Stimulated activated CD4-positive, alpha-beta T cell treated with anti-CD3 and anti-CD28 coated beads, Interleukin-15, amount 100 ng/mL, for 24 hours (primary cell): ENCODE data around the gene GPR37L1.
"Not testable (repeated sequence)": the region's sequence is repeated elsewhere in the genome, so short reads cannot be mapped to it uniquely, and the experiment has no call there.

ENCODE experiments used
- DNase-seq: peaks from one replicate; pipeline ENCODE4 v3.0.0-alpha.2; 2020

Gene GPR37L1

DNA sequence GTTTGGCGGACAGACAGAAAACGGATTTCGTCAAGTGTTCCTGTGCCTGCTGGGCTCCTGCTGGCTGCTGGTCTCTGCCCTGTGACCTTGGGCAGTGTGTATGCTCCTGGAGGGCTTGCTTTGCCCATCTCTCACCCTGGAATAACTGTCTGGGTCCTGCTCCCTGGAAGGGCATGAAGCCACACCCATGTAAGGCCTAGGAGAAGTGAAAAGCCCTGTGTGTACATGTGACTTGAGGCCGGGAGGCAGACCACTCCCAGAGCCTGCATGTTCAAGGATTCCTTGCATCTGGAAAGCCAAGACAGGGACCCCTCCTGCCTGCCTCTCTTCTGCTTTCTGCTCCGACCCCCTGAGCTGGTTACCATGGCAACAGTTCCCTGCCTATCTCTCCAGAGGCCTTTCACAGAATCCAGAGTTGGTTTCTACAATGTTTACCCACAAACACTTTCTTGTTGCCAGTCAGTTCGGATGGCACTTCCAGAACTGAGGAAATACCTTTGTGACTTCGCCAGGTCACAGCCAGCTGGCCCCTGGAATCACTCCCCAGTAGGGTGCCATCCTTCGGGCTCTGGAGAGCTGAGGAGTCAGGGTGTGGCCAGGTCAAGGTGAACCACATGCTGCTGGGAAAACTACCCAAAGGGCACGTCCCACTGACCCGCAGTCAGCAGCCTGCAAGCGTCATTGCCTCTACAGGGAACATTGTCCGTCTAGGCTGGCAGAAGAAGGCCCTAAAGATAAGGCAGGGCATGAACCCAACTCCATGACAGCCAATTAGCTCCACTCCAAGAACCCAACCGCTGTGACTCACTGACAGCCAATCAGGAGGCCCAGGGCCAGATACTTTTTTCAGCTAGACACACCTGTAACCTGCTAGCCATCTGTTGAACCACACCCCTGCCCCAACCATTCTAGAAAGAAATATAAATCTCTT is 14.7 kb upstream of the GPR37L1 start:
- DNase-seq: no peak

DNA sequence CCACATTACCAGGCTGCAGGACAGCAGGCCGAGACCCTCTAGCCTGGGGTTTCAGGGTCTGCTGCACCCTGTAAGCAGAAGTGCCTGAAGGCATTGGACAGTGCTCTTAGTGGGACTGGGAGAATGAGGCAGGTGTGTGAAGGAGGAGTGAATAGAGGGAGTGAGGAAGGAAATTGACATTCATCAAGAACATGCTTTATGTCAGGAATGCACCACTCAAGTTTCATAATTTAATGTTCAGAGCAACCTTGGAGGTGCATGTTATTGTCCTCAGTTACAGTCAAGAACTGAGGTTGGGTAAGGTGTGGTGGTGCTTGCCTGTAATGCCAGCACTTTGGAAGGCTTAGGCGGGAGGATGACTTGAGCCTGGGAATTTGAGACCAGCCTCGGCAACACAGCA is 11.7 kb upstream of the GPR37L1 start:
- no peak for DNase-seq

DNA sequence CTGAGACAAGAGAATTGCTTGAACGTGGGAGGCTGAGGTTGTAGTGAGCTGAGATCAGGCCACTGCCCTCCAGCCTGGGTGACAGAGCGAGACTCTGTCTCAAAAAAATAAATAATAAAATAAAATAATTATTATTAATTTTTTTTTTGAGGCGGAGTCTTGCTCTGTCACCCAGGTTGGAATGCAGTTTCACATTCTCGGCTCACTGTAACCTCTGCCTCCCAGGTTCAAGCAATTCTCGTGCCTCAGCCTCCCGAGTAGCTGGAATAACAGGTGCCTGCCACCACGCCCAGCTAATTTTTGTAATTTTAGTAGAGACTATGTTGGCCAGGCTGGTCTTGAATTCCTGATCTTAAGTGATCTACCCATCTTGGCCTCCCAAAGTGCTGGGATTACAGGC is 11.1 kb upstream of the GPR37L1 start:
- DNase-seq: not testable (repeated sequence)

DNA sequence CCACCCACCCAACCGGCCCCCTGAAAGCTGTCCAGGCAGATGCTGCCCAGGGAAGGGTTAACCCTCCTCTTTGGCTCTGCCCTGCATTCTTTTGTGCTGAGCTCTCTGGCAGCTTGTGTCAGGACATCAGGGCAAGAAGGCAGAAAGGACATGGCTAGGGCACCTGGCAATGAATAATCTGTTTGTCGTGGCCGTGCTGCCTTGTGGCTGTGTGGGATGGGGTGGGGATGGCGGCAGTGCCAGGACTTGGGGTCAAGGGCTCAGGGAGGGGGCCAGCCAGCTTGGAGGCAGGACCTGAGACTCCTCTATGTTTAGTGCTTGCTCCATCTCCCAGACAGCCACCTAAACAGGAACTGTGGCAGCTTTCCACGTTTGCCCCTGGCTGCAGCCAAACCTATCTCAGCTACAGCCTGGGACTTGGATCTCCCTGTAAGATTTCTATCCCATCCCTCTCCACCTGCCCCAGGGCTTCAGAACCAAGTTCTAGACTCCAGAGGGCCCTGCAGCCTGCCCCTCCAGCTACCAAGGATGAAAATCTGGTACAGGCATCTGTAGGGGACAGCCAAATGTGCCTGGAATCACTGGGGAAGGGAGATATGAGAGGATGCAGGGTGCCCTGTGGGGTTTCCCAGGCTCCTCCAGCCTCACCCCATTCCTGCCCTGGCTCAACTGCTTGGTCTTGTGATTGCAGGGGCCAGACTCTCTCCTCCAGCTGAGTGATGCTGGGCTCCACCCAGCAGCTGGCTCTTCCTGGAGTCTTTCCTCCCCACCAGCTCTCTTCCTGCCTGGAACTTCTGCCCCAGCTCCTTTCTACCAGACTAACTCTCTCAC is 9.6 kb upstream of the GPR37L1 start:
- DNase-seq: no peak

DNA sequence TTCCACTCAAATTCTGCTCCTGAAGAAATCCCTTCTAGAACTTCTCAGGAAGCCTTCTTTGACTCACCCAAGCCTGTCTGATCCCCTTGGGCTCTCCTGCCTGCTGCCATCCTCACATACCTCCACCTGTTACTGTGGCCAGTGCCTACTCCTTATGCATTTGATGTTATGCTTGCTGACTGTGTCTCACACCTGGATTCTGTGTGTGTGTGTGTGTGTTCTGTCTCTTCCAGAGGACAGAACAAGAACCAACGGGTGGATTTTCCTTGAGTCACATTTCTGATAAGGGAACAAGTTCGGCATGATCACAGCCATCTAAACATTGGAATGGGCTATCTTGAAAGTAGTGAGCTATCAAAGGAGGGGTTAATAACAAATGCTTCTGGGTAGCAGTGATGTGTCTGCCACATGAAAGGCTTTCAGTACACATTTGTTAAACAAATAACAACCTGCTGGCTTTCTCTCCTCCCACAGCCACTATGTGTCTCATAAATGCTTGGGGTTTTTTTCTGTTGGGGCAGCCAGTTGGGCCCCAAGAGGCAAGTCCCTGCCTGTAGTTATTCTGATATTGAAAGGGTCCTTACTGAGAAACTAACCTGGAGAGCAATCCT is 8.9 kb upstream of the GPR37L1 start:
- DNase-seq: no peak

DNA sequence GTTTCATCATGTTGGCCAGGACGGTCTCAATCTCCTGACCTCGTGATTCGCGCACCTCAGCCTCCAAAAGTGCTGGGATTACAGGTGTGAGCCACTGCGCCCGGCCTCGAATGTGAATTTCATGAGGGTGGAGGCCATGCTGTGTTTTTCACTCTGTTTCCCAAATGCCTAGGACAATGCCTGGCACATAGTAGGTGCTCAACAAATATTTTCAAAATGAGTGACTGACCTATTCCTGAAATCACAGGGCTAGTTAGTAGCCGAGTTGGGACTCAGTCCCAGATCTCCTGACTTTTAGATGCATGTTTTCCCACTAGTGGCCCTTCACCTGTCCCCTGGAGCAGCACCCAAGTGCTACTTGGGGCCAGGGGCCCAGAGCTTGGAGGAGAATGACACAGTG is 6.4 kb upstream of the GPR37L1 start:
- DNase-seq: no peak

DNA sequence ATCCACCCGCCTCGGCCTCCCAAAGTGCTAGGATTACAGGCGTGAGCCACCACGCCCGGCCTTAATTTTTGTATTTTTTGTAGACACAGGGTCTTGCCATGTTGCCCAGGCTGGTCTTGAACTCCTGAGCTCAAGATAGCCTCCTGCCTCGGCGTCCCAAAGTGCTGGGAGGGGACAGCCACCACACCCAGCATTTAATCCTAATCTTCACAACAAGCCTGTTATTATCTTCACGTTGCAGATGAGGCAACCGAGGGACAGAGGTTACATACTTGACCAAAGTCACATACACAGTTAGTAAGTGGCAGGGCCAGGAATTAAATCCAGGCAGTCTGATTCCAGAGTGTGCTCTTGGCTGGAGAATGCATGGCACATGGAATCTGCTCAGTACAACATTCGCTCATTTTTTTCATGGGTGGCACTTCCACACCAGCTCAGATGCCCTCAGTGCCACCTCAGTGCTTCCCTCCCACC is 4.8 kb upstream of the GPR37L1 start:
- DNase-seq: no peak

DNA sequence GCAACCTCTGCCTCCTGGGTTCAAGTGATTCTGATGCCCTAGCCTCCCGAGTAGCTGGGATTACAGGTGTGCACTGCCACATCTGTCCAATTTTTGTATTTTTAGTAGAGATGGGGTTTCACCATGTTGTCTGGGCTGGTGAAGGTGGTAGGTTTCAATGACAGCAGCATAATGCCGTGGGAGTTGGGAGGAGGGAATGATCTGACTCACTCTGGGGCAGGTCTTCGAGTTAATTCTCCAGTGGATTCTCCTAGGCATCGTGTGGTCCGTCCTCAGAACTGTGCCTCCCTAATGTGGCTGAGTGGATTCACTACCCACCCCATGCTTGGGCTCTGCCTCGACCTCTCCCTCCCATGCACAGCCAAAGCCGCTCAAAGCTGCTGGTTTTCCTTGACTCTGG is 1.7 kb upstream of the GPR37L1 start:
- no peak for DNase-seq

DNA sequence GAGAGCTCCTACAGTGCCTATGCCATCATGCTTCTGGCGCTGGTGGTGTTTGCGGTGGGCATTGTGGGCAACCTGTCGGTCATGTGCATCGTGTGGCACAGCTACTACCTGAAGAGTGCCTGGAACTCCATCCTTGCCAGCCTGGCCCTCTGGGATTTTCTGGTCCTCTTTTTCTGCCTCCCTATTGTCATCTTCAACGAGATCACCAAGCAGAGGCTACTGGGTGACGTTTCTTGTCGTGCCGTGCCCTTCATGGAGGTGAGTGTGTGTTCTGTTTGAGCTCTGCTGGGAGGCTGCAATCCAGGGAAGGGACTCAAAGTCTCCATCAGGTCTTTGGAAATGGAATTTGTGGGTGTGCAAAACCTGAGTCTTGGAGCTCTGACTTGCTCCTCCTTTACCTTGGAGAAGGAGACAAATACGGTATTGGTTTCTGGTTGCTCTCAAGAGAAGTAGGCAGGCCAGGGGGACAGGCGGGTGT is 658 bp downstream of the GPR37L1 start:
- no peak for DNase-seq

DNA sequence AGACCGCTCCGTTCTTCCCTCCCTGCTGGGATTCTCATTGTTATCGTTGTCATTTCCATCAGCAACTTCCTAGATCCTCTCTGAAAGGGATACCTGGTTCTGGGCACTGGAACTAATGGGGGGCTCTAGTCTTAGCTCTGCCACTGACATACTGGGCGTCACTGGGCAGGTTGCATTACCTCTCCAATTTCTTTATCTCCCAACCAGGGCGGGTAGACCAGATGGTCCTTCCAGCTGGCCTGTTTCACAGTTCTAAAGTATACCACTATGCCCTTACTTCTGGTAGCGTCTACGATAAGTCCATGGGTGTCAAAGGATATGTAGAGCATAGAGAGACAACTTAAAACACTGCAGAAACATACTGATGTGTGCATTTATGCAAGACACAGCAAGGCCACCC is 1.4 kb downstream of the GPR37L1 start:
- no peak for DNase-seq

DNA sequence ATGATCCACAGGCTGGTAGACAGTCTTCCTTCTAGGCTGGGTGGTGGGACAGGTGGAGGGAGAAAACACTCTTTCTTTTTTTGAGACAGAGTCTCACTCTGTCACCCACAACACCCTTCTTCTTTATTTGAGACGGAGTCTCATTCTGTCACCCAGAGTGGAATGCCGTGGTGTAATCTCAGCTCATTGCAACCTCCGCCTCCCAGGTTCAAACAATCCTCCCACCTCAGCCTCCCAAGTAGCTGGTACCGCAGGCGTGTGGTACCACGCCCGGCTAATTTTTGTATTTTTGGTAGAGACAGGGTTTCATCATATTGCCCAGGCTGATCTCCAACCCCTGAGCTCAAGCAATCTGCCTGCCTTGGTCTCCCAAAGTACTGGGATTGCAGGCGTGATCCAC is 2.9 kb downstream of the GPR37L1 start:
- DNase-seq: no peak

DNA sequence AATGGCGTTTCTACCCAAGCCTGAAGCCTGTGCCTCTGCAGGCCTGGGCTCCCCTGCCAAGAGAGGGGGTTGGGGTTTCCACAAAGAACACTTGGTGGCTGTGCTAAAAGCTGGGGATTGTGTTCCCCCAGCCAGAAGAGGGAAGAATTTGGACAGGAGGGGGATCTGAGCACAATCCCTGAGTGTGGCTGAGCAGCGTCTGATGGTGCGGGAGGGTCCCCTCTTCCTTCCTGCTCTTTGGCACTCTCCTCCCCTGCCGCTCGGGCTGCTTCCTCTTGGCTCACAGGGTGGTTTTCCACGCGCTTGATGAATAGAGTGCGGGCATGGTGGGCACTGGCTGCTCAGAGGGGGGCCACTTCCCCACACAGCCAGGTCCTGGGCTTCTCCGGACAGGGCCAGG is 3.7 kb downstream of the GPR37L1 start:
- DNase-seq: no peak

DNA sequence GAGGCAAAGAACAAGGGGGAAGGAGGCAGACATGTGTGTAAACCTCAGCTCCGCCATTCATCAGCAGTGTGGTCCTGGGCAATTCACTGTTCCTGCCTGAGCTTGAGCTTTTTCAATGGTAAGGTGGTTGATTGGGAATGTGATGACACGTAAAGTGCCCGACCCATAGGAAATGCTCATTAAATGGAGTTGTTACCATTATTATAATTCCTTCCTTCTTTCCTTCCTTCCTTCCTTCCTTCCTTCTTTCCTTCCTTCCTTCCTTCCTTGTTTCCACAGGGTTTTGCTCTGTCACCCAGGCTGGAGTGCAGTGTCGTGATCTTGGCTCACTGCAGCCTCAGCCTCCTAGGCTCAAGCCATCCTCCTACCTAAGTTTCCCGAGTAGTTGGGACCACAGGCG is 4.3 kb downstream of the GPR37L1 start:
- no peak for DNase-seq

DNA sequence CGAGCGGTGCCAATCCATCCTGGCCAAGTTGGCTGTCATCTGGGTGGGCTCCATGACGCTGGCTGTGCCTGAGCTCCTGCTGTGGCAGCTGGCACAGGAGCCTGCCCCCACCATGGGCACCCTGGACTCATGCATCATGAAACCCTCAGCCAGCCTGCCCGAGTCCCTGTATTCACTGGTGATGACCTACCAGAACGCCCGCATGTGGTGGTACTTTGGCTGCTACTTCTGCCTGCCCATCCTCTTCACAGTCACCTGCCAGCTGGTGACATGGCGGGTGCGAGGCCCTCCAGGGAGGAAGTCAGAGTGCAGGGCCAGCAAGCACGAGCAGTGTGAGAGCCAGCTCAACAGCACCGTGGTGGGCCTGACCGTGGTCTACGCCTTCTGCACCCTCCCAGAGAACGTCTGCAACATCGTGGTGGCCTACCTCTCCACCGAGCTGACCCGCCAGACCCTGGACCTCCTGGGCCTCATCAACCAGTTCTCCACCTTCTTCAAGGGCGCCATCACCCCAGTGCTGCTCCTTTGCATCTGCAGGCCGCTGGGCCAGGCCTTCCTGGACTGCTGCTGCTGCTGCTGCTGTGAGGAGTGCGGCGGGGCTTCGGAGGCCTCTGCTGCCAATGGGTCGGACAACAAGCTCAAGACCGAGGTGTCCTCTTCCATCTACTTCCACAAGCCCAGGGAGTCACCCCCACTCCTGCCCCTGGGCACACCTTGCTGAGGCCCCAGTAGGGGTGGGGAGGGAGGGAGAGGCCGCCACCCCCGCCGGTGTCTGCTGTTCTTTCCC is 5.3 kb downstream of the GPR37L1 start:
- no peak for DNase-seq

DNA sequence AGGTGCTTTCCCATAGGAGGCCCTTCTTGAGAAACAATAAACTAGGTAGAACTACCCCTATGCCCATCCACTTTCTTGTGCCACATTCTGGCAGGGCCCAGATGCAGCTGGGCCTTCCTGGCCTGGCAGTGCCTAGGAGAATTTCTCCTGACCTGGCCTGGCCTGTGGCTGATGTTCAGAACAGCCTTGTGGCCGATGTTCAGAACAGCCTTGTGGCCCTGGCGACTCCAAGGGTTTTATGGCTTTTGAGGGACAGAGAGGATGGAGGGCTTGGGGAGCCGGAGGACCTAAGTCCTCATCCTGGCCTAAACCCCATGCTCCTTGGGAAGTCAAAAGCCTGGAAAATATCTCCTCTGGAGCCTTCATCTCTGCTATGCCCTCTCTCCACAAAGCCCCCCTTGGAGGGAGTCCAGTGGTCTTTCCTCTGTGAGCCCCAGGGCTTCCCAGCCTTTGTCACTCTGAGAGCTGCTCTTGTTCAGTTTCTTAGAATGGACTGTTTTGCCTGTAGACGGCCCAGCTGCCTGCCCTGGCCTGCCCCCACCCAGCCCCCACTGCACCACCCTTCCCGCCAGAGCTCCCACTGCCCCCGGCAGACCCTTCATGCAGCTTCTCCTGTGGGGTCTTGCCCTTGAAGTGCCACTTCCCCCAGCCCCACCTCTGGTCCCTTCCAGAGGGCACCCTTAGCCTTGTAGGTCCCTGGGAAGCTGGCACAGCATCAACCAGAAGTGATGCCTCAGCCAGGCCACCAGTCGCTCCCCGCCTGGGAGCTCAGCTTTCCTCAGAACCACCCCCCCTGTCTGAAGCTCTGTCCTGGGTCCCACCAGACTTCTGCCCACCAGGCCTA is 7.0 kb downstream of the GPR37L1 start:
- DNase-seq: no peak

DNA sequence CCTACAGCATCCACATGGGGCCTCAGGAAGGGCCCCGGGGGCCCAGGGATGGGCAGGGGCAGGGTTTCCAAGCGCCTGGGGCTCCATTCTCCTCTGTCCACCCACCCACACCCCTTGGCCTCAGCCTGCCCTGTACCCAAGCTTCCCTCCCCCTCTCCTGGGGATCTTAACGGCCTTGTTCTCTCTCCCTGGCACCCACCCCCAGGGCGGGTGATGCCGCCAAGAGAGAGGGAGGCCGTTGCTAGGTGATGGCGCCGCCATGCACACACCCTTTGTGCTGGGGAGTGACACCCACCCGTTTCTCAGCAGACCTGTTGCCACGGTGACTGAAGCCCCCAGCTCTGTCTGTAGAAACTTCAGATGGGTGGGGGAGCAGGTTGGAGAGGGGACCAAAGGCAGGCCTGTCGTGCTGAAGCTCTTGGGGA is 7.6 kb downstream of the GPR37L1 start:
- no peak for DNase-seq

DNA sequence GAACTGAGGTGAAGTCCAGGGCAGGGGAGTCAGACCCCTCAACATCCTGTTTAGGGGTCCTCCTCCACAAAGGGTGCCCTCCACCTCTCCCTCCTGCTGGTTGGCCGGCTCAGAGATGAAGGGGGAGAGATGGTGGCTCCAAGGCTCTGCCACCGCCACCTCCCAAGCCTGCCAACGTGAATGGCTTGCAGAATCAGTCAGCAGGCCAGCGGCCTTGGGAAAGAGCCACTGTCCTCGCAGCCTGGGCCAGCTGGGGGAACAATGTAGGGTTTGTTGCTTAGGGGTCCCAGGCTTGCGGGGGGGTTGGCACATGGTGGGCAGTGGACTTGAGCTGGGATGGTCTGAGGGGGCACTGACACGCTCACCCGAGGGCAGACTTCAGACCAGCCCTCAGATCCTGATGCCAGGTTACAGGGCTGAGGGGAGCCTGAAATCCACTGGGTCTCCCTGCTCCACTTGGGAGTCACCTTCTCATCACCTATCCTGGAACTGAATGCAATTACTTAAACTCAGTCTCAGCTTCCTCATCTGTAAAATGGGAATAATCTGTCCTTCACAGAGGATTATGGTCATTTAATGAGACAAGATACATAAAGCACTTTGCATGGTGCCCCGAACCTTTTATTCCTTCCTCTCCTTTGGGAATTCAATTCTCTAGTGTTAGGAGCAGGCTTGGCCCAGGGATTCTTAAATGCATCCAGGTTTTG is 8.3 kb downstream of the GPR37L1 start:
- no peak for DNase-seq

DNA sequence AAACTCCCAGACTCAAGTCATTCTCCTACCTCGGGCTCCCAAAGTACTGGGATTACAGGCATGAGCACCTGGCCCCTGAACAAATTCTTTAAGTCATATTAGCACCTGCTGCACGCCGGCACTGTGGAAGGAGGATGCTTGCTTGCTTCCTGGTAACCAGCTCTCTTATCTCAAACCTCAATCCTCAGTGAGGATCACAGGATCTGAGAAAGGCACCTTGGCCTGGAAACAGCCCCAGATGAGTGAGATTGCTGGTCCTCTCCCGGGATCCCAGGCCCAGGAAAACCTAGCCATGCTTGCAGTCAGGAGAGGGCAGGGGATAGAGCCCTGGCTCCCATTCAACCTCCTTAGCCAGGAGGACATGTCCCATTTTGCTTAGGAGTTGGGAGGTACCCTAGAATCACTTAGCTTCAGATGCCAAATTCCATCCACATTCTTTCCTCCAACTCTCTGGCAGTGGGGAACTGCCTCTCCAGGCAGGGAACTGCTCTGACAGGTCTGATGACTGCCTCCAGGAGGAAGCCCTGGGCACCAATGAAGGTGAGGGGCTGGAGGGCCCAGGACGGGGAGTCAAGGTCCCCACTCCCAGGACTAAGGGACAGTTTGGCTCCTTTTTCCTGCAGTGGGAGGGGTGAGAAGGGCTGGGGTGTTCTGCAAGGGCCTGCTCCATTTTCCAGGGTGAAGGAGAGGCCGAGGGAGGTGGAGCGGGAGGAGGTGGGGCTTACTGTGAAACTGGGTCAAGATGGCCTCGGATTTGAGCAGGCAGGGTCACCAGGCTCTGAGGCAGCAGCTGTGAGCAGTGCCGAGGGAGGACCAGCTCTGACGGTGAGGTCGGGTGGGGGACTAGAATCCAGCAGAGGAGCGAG is 9.5 kb downstream of the GPR37L1 start:
- no peak for DNase-seq

DNA sequence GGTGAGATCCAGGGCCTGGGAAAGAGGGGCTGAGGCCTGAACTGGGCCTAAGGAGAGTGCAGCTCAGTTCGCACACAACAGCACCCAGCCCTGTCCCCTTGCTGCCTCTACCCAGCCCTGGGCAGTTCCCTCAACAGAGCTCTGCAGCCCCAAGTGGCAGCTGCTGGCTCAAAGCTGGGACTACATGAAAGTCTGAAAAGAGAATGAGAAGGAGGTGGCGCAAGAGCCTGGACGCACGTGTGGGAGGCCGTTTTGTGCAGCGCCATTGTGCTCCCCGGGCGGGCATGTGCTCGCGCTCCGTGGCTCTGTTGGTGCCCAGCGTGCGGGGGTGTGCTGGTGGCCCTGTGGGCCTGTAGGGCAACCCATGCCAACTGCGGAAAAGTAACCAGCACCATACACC is 10.3 kb downstream of the GPR37L1 start:
- DNase-seq: no peak

DNA sequence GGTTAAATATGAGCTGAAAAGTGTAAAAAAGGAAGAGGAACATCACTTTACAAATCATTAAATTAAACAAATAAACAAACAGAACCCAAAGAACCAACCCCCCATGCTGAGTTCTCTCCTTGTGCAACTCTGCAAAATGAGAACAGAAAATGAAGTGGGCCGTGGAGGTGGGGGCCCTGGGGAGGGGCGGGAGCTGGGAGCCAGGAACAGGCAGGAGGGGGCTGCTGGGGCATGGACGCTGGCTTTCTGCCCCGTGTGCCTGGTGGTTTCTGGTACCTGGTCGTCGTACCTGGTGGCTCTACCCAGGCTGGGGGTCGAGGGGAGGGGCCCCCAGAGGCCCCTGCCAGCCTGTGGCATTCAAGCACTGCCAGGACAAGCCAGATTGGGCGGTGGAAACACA is 10.8 kb downstream of the GPR37L1 start:
- DNase-seq: no peak
